Spleen (tissue), 7 donors: ENCODE measurements around the gene RASA3.
A peak's percentile ranks its signal among the peaks of the same experiment; 100 is the strongest.

Experiments used
- POLR2A ChIP-seq, 3 donors: fragments of 450-650 bp; IDR thresholded peaks; one replicate each; pipeline ENCODE4 v1.5.1; 2017; ENCODE audit warnings: antibody characterized with exemption in 3 of 3, mild to moderate bottlenecking in 1 of 3
- POLR2AphosphoS5 ChIP-seq, 3 donors: sonication (generic); formaldehyde crosslinking; IDR thresholded peaks; one replicate each; pipeline ENCODE4 v1.5.1; 2017; ENCODE audit warnings: antibody characterized with exemption in 3 of 3
- TF ChIP-seq, protein P1 (sequence below), 11 experiments: fragments of 200-600 bp in 7 of 11; fragments of 450-650 bp in 4 of 11; sonication (generic) in 4 of 11; IDR thresholded peaks in 8 of 11; conservative IDR thresholded peaks in 3 of 11; 1 replicate in 7 of 11; 2 replicates in 4 of 11; pipeline versions ENCODE4 v1.4.0 to v1.8.0; 2016 to 2021; ENCODE audit warnings: antibody characterized with exemption in 11 of 11, inconsistent platforms in 4 of 11, mild to moderate bottlenecking in 1 of 11
- donor health status: DM: no; HTN: no; CAD: no; lungs with moderate emphysema.
- donor health status: DM: no; HTN: no; CAD: no.
- donor health status: DM: no; HTN: no; CAD: no.

DNA sequence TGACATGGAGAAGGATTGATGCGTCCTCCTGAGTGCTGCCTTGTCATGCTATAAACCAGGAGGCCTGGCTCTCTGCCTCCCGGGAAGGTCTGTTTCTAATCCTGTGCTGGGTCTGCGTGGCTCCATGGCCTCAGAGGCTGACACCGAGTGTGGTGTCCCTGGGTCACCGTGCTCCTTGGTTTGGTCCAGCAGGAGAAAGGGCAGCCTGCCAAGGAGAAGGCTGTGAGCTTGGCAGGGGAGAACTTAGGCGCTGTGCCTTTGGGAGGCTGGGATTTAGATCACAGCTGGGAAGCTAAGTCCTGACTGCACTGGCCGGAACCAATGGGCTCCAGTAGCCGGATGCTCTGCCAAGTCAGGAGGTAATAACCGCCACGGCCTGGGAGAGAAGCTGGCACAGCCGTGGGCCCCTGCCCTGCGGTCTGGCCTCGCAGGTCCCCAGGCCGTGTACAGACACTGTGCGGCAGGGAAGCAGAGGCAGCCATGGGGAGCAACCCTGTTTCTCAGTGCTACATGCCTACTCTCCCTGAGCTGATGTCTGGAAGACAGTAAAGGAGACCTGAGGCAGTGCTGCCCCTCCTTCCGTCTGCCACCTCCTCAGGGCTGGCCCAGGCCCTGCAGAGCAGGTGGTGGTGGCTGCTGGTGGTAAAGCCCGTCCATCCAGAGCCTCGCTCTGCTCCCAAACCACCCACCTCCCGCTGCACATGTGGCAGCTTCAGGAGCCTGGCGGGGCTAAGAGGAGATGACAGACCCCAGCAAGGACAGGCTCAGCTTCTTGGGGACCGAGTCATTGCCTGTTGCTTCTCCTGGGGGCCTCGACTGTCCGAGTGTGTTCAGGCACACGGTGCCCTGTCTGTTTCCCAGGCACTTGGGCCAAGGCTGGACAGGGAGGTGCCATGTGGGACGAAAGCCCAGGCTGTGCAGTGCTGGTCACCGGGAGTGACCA lies 203.5 kb downstream of the RASA3 start:
- TF ChIP-seq POLR2AphosphoS5 (IDR thresholded peaks at IDR 0.05) (peak in 2 of 3 donors; percentile 21 to 52), POLR2A (IDR thresholded peaks at IDR 0.05) (no peak)
- TF ChIP-seq, protein P1, sequence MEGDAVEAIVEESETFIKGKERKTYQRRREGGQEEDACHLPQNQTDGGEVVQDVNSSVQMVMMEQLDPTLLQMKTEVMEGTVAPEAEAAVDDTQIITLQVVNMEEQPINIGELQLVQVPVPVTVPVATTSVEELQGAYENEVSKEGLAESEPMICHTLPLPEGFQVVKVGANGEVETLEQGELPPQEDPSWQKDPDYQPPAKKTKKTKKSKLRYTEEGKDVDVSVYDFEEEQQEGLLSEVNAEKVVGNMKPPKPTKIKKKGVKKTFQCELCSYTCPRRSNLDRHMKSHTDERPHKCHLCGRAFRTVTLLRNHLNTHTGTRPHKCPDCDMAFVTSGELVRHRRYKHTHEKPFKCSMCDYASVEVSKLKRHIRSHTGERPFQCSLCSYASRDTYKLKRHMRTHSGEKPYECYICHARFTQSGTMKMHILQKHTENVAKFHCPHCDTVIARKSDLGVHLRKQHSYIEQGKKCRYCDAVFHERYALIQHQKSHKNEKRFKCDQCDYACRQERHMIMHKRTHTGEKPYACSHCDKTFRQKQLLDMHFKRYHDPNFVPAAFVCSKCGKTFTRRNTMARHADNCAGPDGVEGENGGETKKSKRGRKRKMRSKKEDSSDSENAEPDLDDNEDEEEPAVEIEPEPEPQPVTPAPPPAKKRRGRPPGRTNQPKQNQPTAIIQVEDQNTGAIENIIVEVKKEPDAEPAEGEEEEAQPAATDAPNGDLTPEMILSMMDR (IDR thresholded peaks at IDR 0.05 in 8 of 11, conservative IDR thresholded peaks at IDR 0.05 in 3 of 11): no peak
